ENCODE data around the gene SPC24. TPM values are rescaled to one million over a fixed set of nuclear protein-coding genes. Genes with fewer than 3 reads are reported as not detected.
"Not testable (repeated sequence)": the region's sequence is repeated elsewhere in the genome, so short reads cannot be mapped to it uniquely, and the experiment has no call there.

The SPC24 gene
- polyA plus RNA-seq, 1 donor = 7.2 TPM

- H3K4me3 ChIP-seq (ENCODE audit: low read length); H3K27me3 ChIP-seq (ENCODE audit: control insufficient read depth, insufficient read depth, low read length); H3K27ac ChIP-seq (ENCODE audit: low read length); H3K4me1 ChIP-seq (ENCODE audit: control insufficient read depth, insufficient read depth, low read length); DNase-seq; H3K9me3 ChIP-seq (ENCODE audit: control insufficient read depth, low read depth, low read length): not testable (repeated sequence)
- WGBS (ENCODE audit: insufficient coverage, low lambda C conversion rate) = no CpG with 5 or more reads among the region's 9 CpGs
- peaks cover 47% of the 10 kb centered on the region for H3K36me3 ChIP-seq (ENCODE audit: control insufficient read depth, insufficient read depth, low read length)
Observed at GRCh38 chr19:11179145-11179465, 23.5 kb upstream of the SPC24 start.

- peaks cover 2% of the 10 kb centered on the region for H3K9me3 ChIP-seq (ENCODE audit: control insufficient read depth, low read depth, low read length)
- no peak for DNase-seq
- WGBS (ENCODE audit: insufficient coverage, low lambda C conversion rate) = no CpG with 5 or more reads among the region's 9 CpGs
- no peak overlapping the region for H3K4me3 ChIP-seq (ENCODE audit: low read length)
- H3K27me3 ChIP-seq (ENCODE audit: control insufficient read depth, insufficient read depth, low read length) = no peaks in the 10 kb centered on the region
- peaks cover 56% of the 10 kb centered on the region for H3K36me3 ChIP-seq (ENCODE audit: control insufficient read depth, insufficient read depth, low read length)
- no peaks in the 10 kb centered on the region for H3K4me1 ChIP-seq (ENCODE audit: control insufficient read depth, insufficient read depth, low read length)
- H3K27ac ChIP-seq (ENCODE audit: low read length) = no peak overlapping the region
Observed at GRCh38 chr19:11177592-11177991, 22.0 kb upstream of the SPC24 start.

- Histone ChIP-seq H3K36me3 (ENCODE audit: control insufficient read depth, insufficient read depth, low read length) (peaks cover 56% of the 10 kb centered on the region), H3K4me1 (ENCODE audit: control insufficient read depth, insufficient read depth, low read length) (no peaks in the 10 kb centered on the region), H3K9me3 (ENCODE audit: control insufficient read depth, low read depth, low read length) (peaks cover 2% of the 10 kb centered on the region), H3K4me3 (ENCODE audit: low read length) (no peak overlapping the region), H3K27ac (ENCODE audit: low read length) (no peak overlapping the region), H3K27me3 (ENCODE audit: control insufficient read depth, insufficient read depth, low read length) (no peaks in the 10 kb centered on the region)
- no peak for DNase-seq
- no CpG with 5 or more reads among the region's 18 CpGs for WGBS (ENCODE audit: insufficient coverage, low lambda C conversion rate)
Observed at GRCh38 chr19:11176466-11177193, 21.0 kb upstream of the SPC24 start.

GRCh38 chr19:11175920-11176319 is 20.3 kb upstream of the SPC24 start:
- no peak overlapping the region for H3K27ac ChIP-seq (ENCODE audit: low read length)

GRCh38 chr19:11174336-11174735 is 18.8 kb upstream of the SPC24 start:
- no peaks in the 10 kb centered on the region for H3K4me1 ChIP-seq (ENCODE audit: control insufficient read depth, insufficient read depth, low read length)
- H3K9me3 ChIP-seq (ENCODE audit: control insufficient read depth, low read depth, low read length) = peaks cover 2% of the 10 kb centered on the region
- DNase-seq = no peak
- no peak overlapping the region for H3K27ac ChIP-seq (ENCODE audit: low read length)
- peaks cover 69% of the 10 kb centered on the region for H3K36me3 ChIP-seq (ENCODE audit: control insufficient read depth, insufficient read depth, low read length)
- no peaks in the 10 kb centered on the region for H3K27me3 ChIP-seq (ENCODE audit: control insufficient read depth, insufficient read depth, low read length)
- H3K4me3 ChIP-seq (ENCODE audit: low read length) = no peak overlapping the region
- no CpG with 5 or more reads among the region's 27 CpGs for WGBS (ENCODE audit: insufficient coverage, low lambda C conversion rate)

More at GRCh38 chr19:11175920-11176319, 20.3 kb upstream of the SPC24 start:
- H3K36me3 ChIP-seq (ENCODE audit: control insufficient read depth, insufficient read depth, low read length) = peaks cover 59% of the 10 kb centered on the region
- H3K27me3 ChIP-seq (ENCODE audit: control insufficient read depth, insufficient read depth, low read length) = no peaks in the 10 kb centered on the region
- peaks cover 2% of the 10 kb centered on the region for H3K9me3 ChIP-seq (ENCODE audit: control insufficient read depth, low read depth, low read length)
- H3K4me3 ChIP-seq (ENCODE audit: low read length) = no peak overlapping the region
- whole genome bisulfite sequencing (ENCODE audit: insufficient coverage, low lambda C conversion rate) = no CpG with 5 or more reads among the region's 7 CpGs
- DNase-seq = no peak
- no peaks in the 10 kb centered on the region for H3K4me1 ChIP-seq (ENCODE audit: control insufficient read depth, insufficient read depth, low read length)

GRCh38 chr19:11173516-11174155 is 18.1 kb upstream of the SPC24 start:
- no CpG with 5 or more reads among the region's 8 CpGs for WGBS (ENCODE audit: insufficient coverage, low lambda C conversion rate)
- no peaks in the 10 kb centered on the region for H3K27me3 ChIP-seq (ENCODE audit: control insufficient read depth, insufficient read depth, low read length)
- H3K9me3 ChIP-seq (ENCODE audit: control insufficient read depth, low read depth, low read length) = peaks cover 2% of the 10 kb centered on the region
- no peak overlapping the region for H3K27ac ChIP-seq (ENCODE audit: low read length)
- no peaks in the 10 kb centered on the region for H3K4me1 ChIP-seq (ENCODE audit: control insufficient read depth, insufficient read depth, low read length)
- H3K36me3 ChIP-seq (ENCODE audit: control insufficient read depth, insufficient read depth, low read length) = peaks cover 68% of the 10 kb centered on the region
- H3K4me3 ChIP-seq (ENCODE audit: low read length) = no peak overlapping the region
- no peak for DNase-seq

GRCh38 chr19:11172576-11172975 is 17.0 kb upstream of the SPC24 start:
- Histone ChIP-seq H3K27ac (ENCODE audit: low read length) (no peak overlapping the region), H3K27me3 (ENCODE audit: control insufficient read depth, insufficient read depth, low read length) (no peaks in the 10 kb centered on the region), H3K4me3 (ENCODE audit: low read length) (no peak overlapping the region), H3K9me3 (ENCODE audit: control insufficient read depth, low read depth, low read length) (peaks cover 2% of the 10 kb centered on the region), H3K4me1 (ENCODE audit: control insufficient read depth, insufficient read depth, low read length) (no peaks in the 10 kb centered on the region), H3K36me3 (ENCODE audit: control insufficient read depth, insufficient read depth, low read length) (peaks cover 64% of the 10 kb centered on the region)
- 80% methylated on average over 1 of the region's 6 CpGs for WGBS (ENCODE audit: insufficient coverage, low lambda C conversion rate)
- DNase-seq = no peak

- WGBS (ENCODE audit: insufficient coverage, low lambda C conversion rate) = no CpG with 5 or more reads among the region's 5 CpGs
- Histone ChIP-seq H3K36me3 (ENCODE audit: control insufficient read depth, insufficient read depth, low read length) (peaks cover 63% of the 10 kb centered on the region), H3K4me1 (ENCODE audit: control insufficient read depth, insufficient read depth, low read length) (no peaks in the 10 kb centered on the region), H3K27ac (ENCODE audit: low read length) (no peak overlapping the region), H3K4me3 (ENCODE audit: low read length) (no peak overlapping the region), H3K9me3 (ENCODE audit: control insufficient read depth, low read depth, low read length) (peaks cover 2% of the 10 kb centered on the region), H3K27me3 (ENCODE audit: control insufficient read depth, insufficient read depth, low read length) (no peaks in the 10 kb centered on the region)
- no peak for DNase-seq
Observed at GRCh38 chr19:11171144-11171543, 15.6 kb upstream of the SPC24 start.

- peaks cover 2% of the 10 kb centered on the region for H3K9me3 ChIP-seq (ENCODE audit: control insufficient read depth, low read depth, low read length)
- peaks cover 60% of the 10 kb centered on the region for H3K36me3 ChIP-seq (ENCODE audit: control insufficient read depth, insufficient read depth, low read length)
- WGBS (ENCODE audit: insufficient coverage, low lambda C conversion rate) = no CpG with 5 or more reads among the region's 31 CpGs
- no peak overlapping the region for H3K4me3 ChIP-seq (ENCODE audit: low read length)
- no peaks in the 10 kb centered on the region for H3K27me3 ChIP-seq (ENCODE audit: control insufficient read depth, insufficient read depth, low read length)
- DNase-seq = no peak
- no peak overlapping the region for H3K27ac ChIP-seq (ENCODE audit: low read length)
- no peaks in the 10 kb centered on the region for H3K4me1 ChIP-seq (ENCODE audit: control insufficient read depth, insufficient read depth, low read length)
Observed at GRCh38 chr19:11169896-11170678, 14.5 kb upstream of the SPC24 start.

GRCh38 chr19:11168568-11168967 is 13.0 kb upstream of the SPC24 start:
- no peaks in the 10 kb centered on the region for H3K4me1 ChIP-seq (ENCODE audit: control insufficient read depth, insufficient read depth, low read length)
- H3K36me3 ChIP-seq (ENCODE audit: control insufficient read depth, insufficient read depth, low read length) = peaks cover 48% of the 10 kb centered on the region
- H3K9me3 ChIP-seq (ENCODE audit: control insufficient read depth, low read depth, low read length) = no peaks in the 10 kb centered on the region
- no peak for DNase-seq
- no peak overlapping the region for H3K27ac ChIP-seq (ENCODE audit: low read length)
- H3K4me3 ChIP-seq (ENCODE audit: low read length) = no peak overlapping the region
- no CpG with 5 or more reads among the region's 7 CpGs for WGBS (ENCODE audit: insufficient coverage, low lambda C conversion rate)
- no peaks in the 10 kb centered on the region for H3K27me3 ChIP-seq (ENCODE audit: control insufficient read depth, insufficient read depth, low read length)

Data from large intestine (tissue), 3 donors.